T47D (cell line): Measurements from ENCODE around the gene PEX5L.
A peak's percentile ranks its signal among the peaks of the same experiment; 100 is the strongest.

Source experiments
- DNase-seq, 2 experiments: peaks; one replicate each; pipeline versions ENCODE4 v3.0.0 to v3.0.0-alpha.2; 2011 to 2012; ENCODE audit warnings: low read depth in 1 of 2, low spot score in 1 of 2
- JUND ChIP-seq: IDR thresholded peaks from 2 replicates; pipeline ENCODE4 v1.6.1; 2012; ENCODE audit warnings: low read depth
- in situ Hi-C: cut with HindIII; loops from 2 replicates; pipeline ENCODE4 v1.10.0; 2016; ENCODE audit warnings: low sequenced_read_pairs, low pct_unique_long_range_greater_than_20kb

The PEX5L gene

DNA sequence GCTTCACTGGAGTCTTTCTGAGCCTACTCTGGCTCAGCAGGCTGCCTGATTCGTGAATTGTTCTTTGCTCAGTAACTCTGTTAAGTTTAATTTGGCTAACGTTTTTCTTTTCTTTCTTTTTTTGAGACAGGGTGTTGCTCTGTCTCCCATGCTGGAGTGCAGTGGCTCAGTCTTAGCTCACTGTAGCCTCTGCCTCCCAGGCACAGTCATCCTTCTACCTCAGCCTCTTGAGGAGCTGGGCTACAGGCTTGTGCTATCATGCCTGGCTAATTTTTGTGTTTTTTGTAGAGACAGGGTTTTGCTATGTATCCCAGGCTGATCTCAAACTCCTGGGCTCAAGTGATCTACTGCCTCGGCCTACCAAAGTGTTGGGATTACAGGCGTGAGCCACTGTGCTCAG is 165.0 kb downstream of the PEX5L start:
- in situ Hi-C loops, result no loop called here
- DNase-seq, result no peak
- no peak for TF ChIP-seq JUND

DNA sequence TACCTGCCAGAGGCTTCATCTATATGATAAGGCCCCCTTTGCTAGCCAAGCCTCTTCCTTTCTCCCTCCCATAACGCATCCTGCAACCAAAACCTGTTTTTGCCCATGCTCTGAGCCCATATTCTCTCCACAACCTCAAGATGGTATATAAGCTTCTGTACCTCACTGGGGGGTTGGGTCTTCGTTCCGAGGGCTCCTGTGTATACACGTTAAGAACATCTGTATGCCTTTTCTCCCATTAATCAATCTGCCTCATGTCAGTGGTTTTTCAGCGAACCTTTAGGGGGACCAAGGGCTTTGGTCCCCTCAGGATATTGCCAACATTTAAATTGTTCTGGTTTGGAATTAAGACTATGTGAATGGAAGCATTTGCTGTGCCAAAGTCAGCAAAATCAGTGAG is 168.0 kb downstream of the PEX5L start:
- no peak for DNase-seq
- in situ Hi-C loops, result no loop called here
- no peak for TF ChIP-seq JUND

DNA sequence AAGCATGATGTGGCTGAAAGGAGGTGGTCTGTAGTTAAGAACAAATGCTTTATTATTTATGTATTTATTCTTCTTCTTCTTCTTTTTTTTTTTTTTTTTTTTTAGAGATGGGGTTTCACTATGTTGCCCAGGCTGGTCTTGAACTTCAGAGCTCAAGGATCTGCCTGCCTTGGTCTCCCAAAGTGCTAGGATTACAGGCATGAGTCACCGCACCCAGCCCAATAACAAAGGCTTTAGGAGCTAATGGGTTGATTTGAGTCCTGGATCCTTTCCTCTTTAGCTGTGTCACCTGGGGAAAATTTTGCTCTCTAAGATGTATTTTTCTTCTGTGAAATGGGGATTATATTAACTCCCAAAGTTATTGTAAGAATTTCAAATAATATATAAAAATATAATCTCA is 168.8 kb downstream of the PEX5L start:
- no peak for TF ChIP-seq JUND
- in situ Hi-C loops, result no loop called here

DNA sequence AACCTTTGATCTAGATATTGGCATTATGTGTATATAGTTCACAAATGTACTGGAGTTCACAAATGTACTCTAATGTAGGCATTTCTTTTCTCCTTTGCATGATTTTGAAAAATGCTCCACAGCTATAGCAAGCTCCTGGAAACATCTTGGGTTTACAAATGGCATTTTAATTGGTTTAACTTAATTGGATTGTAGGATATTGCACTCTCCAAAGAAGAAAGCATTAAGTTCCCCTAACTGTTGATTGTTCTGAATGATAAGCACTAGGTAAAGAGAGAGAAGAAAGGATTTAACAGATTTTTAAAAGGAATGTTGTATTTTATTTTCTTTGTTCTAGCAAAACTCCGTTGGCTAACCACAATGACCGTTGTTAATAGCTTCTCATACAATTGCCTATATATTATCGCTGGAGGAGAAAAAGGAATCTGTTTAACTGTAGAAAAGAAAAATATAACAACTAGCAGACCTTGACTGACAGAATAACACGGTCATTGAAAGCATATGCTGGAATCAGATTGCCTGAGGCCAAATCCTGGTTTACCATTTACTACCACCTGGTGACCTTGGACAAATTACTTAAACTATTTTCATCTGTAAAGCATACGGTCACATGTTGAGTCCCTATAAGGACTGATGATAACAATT is 170.8 kb downstream of the PEX5L start:
- peak in 1 of 2 experiments; percentile 53 for DNase-seq
- in situ Hi-C loops, result no loop called here
- no peak for TF ChIP-seq JUND

More for the DNA sequence above, 168.8 kb downstream of the PEX5L start:
- DNase-seq, result no peak

DNA sequence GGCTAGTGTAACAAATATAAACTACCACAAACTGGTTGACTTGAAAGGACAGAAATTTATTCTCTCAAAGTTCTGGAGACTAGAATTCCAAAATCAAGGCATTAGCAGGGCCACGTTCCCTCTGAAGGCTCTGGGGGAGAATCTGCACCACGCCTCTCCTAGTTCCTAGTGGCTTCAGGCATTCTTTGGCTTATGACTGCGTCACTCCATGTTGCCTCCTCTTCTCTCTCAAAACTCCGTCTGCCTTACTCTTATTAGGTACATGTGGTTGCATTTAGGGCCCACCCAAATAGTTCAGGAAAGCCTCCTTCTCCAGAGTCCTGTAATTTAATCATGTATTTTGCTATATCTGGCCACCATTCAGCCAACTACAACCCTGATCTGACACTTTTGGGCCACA is 174.8 kb downstream of the PEX5L start:
- in situ Hi-C loops, result no loop called here
- no peak for DNase-seq
- TF ChIP-seq JUND, result no peak

DNA sequence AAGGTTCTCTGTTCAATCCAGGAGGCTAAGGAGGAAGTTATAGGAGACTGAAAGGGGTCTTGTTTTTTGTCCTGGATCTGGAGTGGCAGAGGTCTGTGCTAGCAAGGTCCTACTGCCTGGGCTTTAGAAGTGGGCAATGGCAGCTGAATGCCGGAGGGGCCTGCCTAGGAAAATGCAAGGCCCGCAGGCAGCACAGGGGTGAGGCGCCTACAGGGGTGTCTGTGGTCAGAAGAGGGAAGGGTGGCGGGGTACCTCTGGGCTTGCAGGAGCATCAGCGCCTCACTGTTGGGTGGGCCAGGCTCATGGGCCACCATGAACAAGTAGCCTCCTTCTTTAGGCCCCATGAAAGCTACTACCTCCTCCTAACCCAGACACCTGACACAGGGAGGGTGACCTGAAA is 175.4 kb downstream of the PEX5L start:
- no peak for TF ChIP-seq JUND
- no peak for DNase-seq
- in situ Hi-C loops, result no loop called here

DNA sequence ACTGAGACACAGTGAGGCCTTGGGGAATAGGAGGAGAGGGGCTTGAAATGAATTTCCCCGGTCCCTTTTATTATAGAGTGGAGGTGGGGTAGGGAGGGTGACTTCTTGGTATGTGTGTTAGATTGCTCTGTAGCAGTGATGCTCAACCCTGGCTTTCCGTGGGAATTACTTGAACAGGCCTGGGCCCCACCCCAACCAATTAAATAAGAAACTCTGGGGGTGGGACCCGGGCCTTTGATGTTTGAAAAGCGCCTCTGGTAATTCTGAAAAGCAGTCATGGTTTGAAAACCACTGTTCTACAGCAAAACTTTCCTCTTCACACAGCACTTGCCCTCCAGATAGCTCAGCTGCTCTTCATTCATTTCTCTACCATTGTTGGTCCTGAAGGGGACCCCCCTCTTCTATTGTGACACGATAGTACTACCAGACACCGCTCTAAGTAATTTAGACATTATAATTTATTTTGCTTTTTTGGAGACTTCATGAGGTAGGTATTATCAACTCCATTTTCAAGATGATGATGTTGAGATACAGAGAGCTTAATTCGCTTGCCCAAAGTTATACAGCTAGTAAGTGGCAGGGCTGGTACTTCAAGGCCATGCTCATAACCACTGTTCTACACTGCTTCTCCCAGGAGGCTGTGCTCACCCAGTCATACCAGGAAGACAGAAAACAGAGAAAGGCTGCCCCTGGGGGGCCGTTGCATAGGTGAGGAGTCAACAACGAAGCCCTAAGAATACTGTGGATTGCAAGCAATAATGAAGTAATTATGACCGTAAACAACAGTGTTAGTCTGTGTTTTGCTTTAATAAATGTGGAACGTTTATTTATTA is 176.2 kb downstream of the PEX5L start:
- DNase-seq, result no peak
- no peak for TF ChIP-seq JUND
- in situ Hi-C loops, result no loop called here

DNA sequence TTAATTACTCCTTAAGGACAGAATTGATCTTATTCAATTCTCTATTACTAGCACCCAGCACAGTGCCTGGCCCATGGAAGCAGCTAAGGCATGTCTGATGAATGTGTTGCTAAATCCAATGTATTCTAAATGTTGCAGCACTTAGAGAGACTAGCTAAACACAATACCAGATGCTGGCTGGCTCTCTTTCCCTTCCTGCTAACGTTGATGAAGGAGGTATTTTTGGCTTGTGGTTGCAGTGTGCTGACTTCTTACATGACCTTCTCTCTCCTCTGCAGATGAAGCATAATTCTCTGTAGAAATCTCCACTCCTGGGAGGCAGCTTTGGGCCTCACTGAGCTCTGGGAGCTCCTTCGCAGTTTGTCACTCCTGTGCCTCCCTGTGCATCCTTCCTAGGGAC is 183.6 kb downstream of the PEX5L start:
- in situ Hi-C loops, result no loop called here
- no peak for DNase-seq
- TF ChIP-seq JUND, result no peak

DNA sequence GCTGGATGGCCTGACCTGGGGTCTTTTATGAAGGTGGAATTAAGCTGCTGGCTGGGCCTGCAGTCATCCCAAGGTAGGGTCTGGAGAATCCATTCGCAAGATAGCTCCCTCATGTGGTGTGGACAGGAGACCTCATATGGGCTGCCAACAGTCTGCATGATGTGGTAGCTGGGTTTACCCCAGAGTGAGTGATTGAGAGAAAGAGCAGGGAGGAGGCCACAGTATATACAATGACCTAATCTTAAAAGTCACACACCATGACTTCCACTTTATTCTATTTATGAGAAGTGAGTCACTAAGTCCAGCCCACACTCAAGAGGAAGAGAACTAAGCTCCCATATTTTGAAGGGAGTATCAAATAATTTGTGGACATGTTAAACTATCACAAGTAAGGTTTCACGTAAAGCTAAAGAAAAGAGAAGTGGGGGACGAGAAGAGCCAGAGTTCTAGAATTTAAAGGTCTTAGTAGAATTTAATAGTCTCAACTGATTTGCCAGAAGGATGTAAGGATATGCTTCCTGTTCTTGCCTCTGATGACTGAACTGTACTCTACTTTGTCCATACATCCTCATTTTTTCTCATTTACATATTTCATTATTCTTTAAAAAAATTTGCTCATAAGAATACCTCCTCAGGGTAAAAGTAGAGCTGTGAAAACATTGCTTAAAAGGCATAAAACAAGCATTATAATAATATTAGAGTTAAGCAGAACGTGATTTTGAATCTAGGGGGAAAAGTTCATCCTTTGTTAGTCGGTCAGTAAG is 184.4 kb downstream of the PEX5L start:
- DNase-seq, result peak in 1 of 2 experiments; percentile 49
- in situ Hi-C loops, result no loop called here
- TF ChIP-seq JUND, result no peak

DNA sequence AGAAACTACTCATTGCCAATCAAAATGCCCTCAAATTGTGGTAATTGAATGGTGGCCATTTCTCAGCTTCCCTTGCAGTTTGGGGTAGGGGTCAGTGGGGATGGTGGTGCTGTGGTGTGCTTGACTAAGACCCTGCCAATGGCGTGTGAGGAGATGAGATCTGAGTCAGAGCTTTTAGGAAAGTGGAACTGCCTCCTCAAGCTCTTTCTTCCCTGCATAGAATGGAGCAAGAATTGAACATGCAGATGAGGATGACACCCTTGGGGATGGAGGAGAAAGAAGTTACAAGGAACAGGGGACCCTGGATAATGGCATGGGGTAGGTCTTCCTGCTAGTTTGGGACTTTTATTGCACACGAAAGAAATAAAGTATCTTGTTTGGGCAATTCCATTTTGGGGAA is 188.0 kb downstream of the PEX5L start:
- DNase-seq, result no peak
- no peak for TF ChIP-seq JUND
- in situ Hi-C loops, result no loop called here

DNA sequence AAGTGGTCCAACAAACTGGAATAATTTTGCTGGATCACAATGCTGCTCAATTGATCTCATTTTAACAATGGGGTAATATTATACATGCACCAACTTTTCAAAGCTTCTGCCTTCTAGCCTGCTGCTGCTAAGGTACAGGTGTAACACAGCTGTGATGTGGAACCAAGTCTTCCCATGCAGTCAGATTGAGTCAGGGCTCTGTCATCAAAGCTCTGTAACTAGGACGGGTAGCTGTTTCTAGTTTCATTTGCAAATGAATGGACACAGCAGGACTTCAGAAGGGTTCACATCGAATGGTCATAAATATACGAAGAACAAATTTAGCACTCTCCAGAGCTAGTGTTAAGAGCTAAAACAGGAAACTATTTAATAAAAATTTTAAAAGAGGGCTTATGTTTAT is 194.7 kb downstream of the PEX5L start:
- no peak for DNase-seq
- TF ChIP-seq JUND, result no peak
- in situ Hi-C loops, result no loop called here

DNA sequence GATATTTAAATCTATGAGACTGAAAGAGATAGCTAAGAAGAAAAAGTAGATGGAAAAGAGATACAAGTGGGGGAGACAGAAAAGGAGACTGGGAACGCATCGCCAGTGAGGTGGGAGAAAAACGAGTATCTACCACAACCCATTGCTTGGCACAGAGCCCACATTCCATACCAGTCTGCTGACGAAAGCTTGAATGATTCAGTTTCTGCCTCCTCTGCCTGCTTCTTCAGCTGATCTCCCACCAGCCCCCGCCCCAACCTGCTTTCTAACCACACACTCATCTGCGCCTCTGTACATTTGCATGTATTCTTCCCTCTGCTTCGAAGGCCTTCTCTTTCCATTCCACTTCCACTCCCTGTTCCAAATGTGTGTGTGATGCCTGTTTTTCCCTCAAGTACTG is 195.8 kb downstream of the PEX5L start:
- DNase-seq, result peak in 1 of 2 experiments; percentile 47
- in situ Hi-C loops, result no loop called here
- TF ChIP-seq JUND, result no peak

DNA sequence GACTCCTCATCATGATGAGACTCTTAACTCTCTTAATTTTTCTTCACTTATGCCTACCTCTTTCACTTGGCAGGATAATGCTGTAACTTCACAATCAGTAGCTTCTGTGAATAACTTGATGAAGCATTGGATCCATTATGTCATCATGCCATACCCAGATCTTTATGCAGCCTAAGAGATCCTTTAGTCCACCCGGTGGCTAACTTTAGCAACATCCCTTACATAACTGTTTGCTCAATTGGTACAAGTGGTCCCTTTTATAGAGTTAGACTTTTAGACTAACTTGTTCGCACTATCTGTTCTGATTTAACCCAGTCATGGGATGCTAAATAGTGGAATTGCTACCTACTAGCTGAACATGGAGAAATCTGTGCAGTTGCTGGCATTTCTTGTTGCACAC is 199.4 kb downstream of the PEX5L start:
- no peak for TF ChIP-seq JUND
- peak in 1 of 2 experiments; percentile 74 for DNase-seq
- in situ Hi-C loops, result no loop called here
